GM23248 (cell line): ENCODE results near the gene HOXC10. TPM values are rescaled to one million over a fixed set of nuclear protein-coding genes. Genes with fewer than 3 reads are reported as not detected.

Source experiments
- DNase-seq: peaks from one replicate; pipeline ENCODE4 v3.0.0-alpha.2; 2015
- H2AFZ ChIP-seq: fragments of 200-600 bp; sonication (generic); 2 replicates; pipeline ENCODE4 v1.6.1; 2016; ENCODE audit warnings: antibody characterized with exemption
- H3F3A ChIP-seq: fragments of 200-600 bp; sonication (generic); 2 replicates; pipeline ENCODE4 v1.6.1; 2016; ENCODE audit warnings: mild to moderate bottlenecking, antibody characterized with exemption, mixed run types; ENCODE audit not compliant: insufficient read depth
- H3K27ac ChIP-seq: fragments of 200-600 bp; sonication (generic); 2 replicates; pipeline ENCODE4 v1.5.1; 2016; ENCODE audit warnings: mild to moderate bottlenecking
- H3K27me3 ChIP-seq: fragments of 200-600 bp; sonication (generic); replicated peaks from 2 replicates; pipeline ENCODE4 v1.6.1; 2016; ENCODE audit warnings: mild to moderate bottlenecking; ENCODE audit not compliant: insufficient read depth
- H3K36me3 ChIP-seq: fragments of 200-600 bp; sonication (generic); 2 replicates; pipeline ENCODE4 v1.6.1; 2016; ENCODE audit warnings: low read depth, mild to moderate bottlenecking
- H3K4me1 ChIP-seq: fragments of 200-600 bp; sonication (generic); 2 replicates; pipeline ENCODE4 v1.6.1; 2016; ENCODE audit warnings: mild to moderate bottlenecking; ENCODE audit not compliant: insufficient read depth
- H3K4me2 ChIP-seq: fragments of 200-600 bp; sonication (generic); one replicate; pipeline ENCODE4 v1.6.1; 2016; ENCODE audit warnings: mild to moderate bottlenecking; ENCODE audit not compliant: unreplicated experiment
- H3K4me3 ChIP-seq: fragments of 200-600 bp; sonication (generic); 2 replicates; pipeline ENCODE4 v1.5.1; 2016; ENCODE audit warnings: mild to moderate bottlenecking
- H3K79me2 ChIP-seq: fragments of 200-600 bp; sonication (generic); 2 replicates; pipeline ENCODE4 v1.6.1; 2016; ENCODE audit warnings: mild to moderate bottlenecking; ENCODE audit not compliant: insufficient read depth
- H3K9ac ChIP-seq: fragments of 200-600 bp; sonication (generic); 2 replicates; pipeline ENCODE4 v1.6.1; 2016; ENCODE audit warnings: mild to moderate bottlenecking
- H3K9me2 ChIP-seq: fragments of 200-600 bp; sonication (generic); 2 replicates; pipeline ENCODE4 v1.6.1; 2016; ENCODE audit warnings: mixed run types, mild to moderate bottlenecking, moderate library complexity; ENCODE audit not compliant: insufficient read depth
- H3K9me3 ChIP-seq: fragments of 200-600 bp; sonication (generic); one replicate; pipeline ENCODE4 v1.6.1; 2017; ENCODE audit warnings: low read depth
- H4K20me1 ChIP-seq: fragments of 200-600 bp; sonication (generic); 2 replicates; pipeline ENCODE4 v1.6.0; 2016; ENCODE audit not compliant: insufficient read depth
- EZH2 ChIP-seq: fragments of 200-600 bp; sonication (generic); IDR thresholded peaks from 2 replicates; pipeline ENCODE4 v1.6.1; 2018; ENCODE audit warnings: antibody characterized with exemption, mild to moderate bottlenecking; ENCODE audit not compliant: insufficient read depth, poor library complexity, severe bottlenecking
- EZH2phosphoT487 ChIP-seq: fragments of 200-600 bp; sonication (generic); IDR thresholded peaks from 2 replicates; pipeline ENCODE4 v1.6.1; 2018; ENCODE audit warnings: antibody characterized with exemption, moderate library complexity, mild to moderate bottlenecking, low read depth; ENCODE audit not compliant: insufficient read depth
- WGBS, 2 experiments: methylation state at CpG; one replicate each; pipeline ENCODE4 v1.1.6; 2015 to 2017; ENCODE audit warnings: low lambda C conversion rate in 2 of 2, low coverage in 1 of 2; ENCODE audit errors: missing lambda C conversion rate in 2 of 2; 5-methylcytosine and 5-hydroxymethylcytosine counted together
- in situ Hi-C: fragments of 300-500 bp; cut with MboI; formaldehyde crosslinking; loops from 2 replicates; pipeline ENCODE4 v1.15.0; 2020
- polyA plus RNA-seq: library from polyadenylated mRNA; unstranded; fragments of >200 nt; fragmentation: Nextera tagmentation; extraction: Ambion mirVana; gene quantifications from 2 replicates; pipeline ENCODE4 v1.2.1, GENCODE V29; 2016
- total RNA-seq: library from RNA; depleted of rRNA; stranded (reverse); fragments of >200 nt; shearing (Covaris generic); gene quantifications from 2 replicates; pipeline ENCODE4 v1.2.3, GENCODE V29; 2014

The HOXC10 gene
- total and polyA plus RNA-seq, 2 experiments from 2014 or later = not detected

DNA sequence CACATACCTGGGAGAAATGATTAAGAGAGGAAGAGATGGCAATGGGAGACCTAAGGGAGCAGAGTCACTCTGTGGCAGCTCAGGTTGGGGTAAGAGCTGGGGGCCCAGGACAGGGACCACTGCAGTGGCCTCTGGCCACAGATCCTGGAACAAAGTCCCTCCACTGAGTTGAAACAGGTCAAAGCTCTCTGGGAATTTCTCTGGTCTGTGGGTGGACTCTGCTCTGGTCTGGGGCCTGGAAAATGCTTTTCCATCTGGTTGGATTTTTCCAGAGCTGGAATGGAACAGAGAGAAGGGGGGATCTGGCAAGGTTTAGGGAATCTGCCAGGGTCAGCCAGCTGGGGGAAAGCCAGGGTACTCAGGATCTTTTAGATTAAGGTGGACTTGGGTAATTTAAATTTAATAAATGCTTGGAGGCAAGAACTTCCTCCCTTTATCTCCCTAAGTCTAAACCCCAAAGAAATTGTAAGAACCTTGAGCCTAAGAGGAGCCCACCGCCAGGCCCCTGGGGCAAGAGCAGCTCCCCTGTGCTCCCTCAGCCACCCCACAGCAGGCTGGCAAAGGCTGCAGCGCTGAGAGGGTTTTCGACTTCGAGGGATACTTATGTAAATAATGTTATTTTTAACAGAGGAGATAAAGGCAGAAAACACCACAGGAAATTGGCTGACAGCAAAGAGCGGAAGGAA, 3.7 kb downstream of the HOXC10 start:
- H2AFZ ChIP-seq = no peak overlapping the region
- H3K36me3 ChIP-seq = no peaks in the 10 kb centered on the region
- TF ChIP-seq EZH2 (no peak), EZH2phosphoT487 (no peak)
- no peak overlapping the region for H3K4me2 ChIP-seq
- H3K27ac ChIP-seq = no peak overlapping the region
- no peaks in the 10 kb centered on the region for H4K20me1 ChIP-seq
- WGBS, 2 experiments = 47 to 52% methylated on average over 5 of the region's 5 CpGs
- H3K79me2 ChIP-seq = no peaks in the 10 kb centered on the region
- no peak overlapping the region for H3K4me3 ChIP-seq
- H3K9me2 ChIP-seq = no peaks in the 10 kb centered on the region
- no peak for DNase-seq
- H3K4me1 ChIP-seq = peaks cover 26% of the 10 kb centered on the region
- no peaks in the 10 kb centered on the region for H3K9me3 ChIP-seq
- H3F3A ChIP-seq = no peaks in the 10 kb centered on the region
- no peak overlapping the region for H3K9ac ChIP-seq
- in situ Hi-C loops = no loop called here
- peaks cover 93% of the 10 kb centered on the region for H3K27me3 ChIP-seq

DNA sequence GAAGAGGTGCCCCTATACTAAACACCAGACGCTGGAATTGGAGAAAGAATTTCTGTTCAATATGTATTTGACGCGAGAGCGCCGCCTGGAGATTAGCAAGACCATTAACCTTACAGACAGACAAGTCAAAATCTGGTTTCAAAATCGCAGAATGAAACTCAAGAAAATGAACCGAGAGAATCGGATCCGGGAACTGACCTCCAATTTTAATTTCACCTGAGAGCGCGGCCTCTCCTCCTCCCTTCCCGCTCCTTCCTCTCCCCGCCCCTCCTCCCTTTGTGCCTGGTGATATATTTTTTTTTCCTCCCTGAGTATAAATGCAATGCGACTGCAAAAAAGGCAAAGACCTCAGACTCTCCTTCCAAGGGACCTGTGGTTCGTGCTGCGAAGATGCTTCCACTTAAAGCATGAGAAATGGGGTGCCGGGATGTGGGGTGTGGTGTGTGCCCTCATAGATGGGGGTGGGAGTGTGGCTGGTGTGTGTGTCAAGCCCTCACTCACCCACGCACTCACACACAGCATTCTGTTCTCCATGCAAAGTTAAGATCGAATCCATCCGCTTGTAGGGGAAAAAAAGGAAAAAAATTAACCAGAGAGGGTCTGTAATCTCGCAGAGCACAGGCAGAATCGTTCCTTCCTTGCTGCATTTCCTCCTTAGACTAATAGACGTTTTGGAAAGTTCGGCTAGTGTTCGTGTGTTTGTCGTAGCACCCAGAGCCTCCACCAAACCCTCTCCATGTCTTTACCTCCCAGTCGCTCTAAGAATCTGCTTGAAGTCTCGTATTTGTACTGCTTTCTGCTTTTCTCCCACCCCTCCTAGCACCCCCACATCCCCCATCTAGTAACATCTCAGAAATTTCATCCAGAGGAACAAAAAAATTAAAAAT, 4.5 kb downstream of the HOXC10 start:
- peak; percentile 70 for DNase-seq
- Histone ChIP-seq H3K79me2 (no peaks in the 10 kb centered on the region), H3K36me3 (no peaks in the 10 kb centered on the region), H3K27me3 (peaks cover 91% of the 10 kb centered on the region), H3F3A (no peaks in the 10 kb centered on the region), H3K9me3 (no peaks in the 10 kb centered on the region), H4K20me1 (no peaks in the 10 kb centered on the region), H3K4me3 (peak overlapping the region; percentile 44; the same call in 1 of the 2 replicates), H3K4me1 (peaks cover 26% of the 10 kb centered on the region), H3K4me2 (peak overlapping the region; percentile 40), H3K9ac (no peak overlapping the region), H2AFZ (no peak overlapping the region; the same call in 1 of the 2 replicates), H3K27ac (no peak overlapping the region), H3K9me2 (no peaks in the 10 kb centered on the region)
- in situ Hi-C loops = no loop called here
- TF ChIP-seq EZH2phosphoT487 = no peak
- no peak for TF ChIP-seq EZH2
- WGBS, 2 experiments = 29 to 34% methylated on average over 27 to 28 of the region's 28 CpGs

DNA sequence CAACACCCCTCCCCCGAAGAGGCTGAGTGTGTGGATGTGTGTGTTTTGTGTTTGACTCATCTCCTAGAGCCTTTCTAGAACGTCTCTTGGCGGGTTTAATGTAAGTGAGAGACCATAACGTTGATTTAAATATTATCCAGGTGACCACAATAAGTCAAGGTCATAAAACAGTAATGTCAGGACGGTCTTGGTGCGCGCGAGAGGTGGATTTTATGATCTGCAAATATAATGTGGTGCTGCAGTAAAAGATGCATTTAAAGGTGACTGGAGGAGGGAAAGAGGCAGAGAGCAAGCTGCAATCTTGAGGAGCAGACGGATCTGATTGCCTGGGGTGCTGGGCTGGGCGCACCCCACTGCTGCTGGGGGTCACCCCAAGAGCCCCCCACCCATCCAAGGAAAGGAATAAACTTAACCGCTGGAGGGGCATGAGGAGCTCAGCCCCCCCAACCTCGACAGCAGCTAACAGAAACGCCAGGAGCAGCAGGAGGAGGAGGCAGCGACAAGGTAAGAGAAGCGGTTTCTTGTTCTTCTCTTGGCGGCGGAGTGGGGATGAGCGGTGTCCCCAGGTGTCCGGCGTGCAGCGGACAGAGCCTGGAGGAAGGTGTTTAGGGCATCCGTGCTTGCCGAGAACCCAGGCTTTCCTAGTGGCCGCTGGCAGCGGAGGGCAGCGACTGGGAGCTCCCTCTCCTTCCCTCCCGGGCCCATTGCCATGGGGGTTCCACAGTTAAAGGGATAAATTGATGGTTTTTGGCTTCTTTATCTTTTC, 5.5 kb downstream of the HOXC10 start:
- H2AFZ ChIP-seq = 0 out of 2 replicates have a peak overlapping the region, but pooled peaks have one; percentile 0
- H3K9me2 ChIP-seq = no peaks in the 10 kb centered on the region
- no peaks in the 10 kb centered on the region for H4K20me1 ChIP-seq
- H3K4me1 ChIP-seq = peaks cover 21% of the 10 kb centered on the region
- H3K4me3 ChIP-seq = no peak overlapping the region
- H3K9ac ChIP-seq = no peak overlapping the region
- no peak overlapping the region for H3K27ac ChIP-seq
- WGBS, 2 experiments = 7 to 10% methylated on average over 27 of the region's 27 CpGs
- H3F3A ChIP-seq = no peaks in the 10 kb centered on the region
- TF ChIP-seq EZH2 (peak; percentile 43), EZH2phosphoT487 (0 out of 2 replicates have a peak, but pooled peaks have one; percentile 58)
- in situ Hi-C loops = no loop called here
- peaks cover 93% of the 10 kb centered on the region for H3K27me3 ChIP-seq
- peak overlapping the region; percentile 7 for H3K4me2 ChIP-seq
- no peaks in the 10 kb centered on the region for H3K79me2 ChIP-seq
- peak; percentile 56 for DNase-seq
- no peaks in the 10 kb centered on the region for H3K36me3 ChIP-seq
- H3K9me3 ChIP-seq = no peaks in the 10 kb centered on the region

DNA sequence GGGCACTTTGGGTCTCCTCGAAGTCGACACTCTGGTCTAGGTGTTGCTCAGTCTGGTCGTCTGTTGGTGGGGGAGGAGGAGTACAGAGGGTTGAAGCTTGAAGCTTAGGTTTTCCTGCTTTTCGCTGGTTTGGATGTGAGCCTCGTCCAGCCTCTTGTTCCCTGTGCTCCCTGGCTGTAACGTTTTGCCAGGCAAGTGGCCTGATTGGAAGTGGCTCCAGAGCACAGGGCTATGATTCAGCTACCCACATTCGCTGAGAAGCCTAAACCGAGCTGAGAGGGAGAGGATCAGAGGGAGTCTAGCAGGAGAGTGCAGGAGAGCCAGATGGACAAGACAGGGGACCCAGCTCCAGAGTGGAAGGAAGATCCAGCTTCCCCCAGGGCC, 6.1 kb downstream of the HOXC10 start:
- H3K27ac ChIP-seq = no peak overlapping the region
- no peak for TF ChIP-seq EZH2phosphoT487
- no peak for TF ChIP-seq EZH2
- peak; percentile 76 for DNase-seq

More for the DNA sequence above, 6.1 kb downstream of the HOXC10 start:
- no peak overlapping the region for H3K4me3 ChIP-seq
- H3K4me2 ChIP-seq = peak overlapping the region; percentile 7
- no peaks in the 10 kb centered on the region for H4K20me1 ChIP-seq
- no peaks in the 10 kb centered on the region for H3K9me2 ChIP-seq
- in situ Hi-C loops = no loop called here
- WGBS, 2 experiments = 13 to 19% methylated on average over 8 of the region's 8 CpGs
- 0 out of 2 replicates have a peak overlapping the region, but pooled peaks have one; percentile 0 for H2AFZ ChIP-seq
- H3K36me3 ChIP-seq = no peaks in the 10 kb centered on the region
- no peak overlapping the region for H3K9ac ChIP-seq
- no peaks in the 10 kb centered on the region for H3K79me2 ChIP-seq
- no peaks in the 10 kb centered on the region for H3K9me3 ChIP-seq
- peaks cover 15% of the 10 kb centered on the region for H3K4me1 ChIP-seq
- H3K27me3 ChIP-seq = peaks cover 87% of the 10 kb centered on the region
- H3F3A ChIP-seq = no peaks in the 10 kb centered on the region
